HG03095 (cell line): ENCODE data around the gene NOTCH2NLA.
"Not testable (repeated sequence)": the region's sequence is repeated elsewhere in the genome, so short reads cannot be mapped to it uniquely, and the experiment has no call there.

Experiments used
- ATAC-seq: cut with Tn5 transposase; IDR thresholded peaks from one replicate; pipeline ENCODE4 v1.9.1; 2021; ENCODE audit warnings: moderate library complexity; ENCODE audit not compliant: unreplicated experiment

NOTCH2NLA gene

GRCh38 chr1:146228710-146229477 is at the start of gene NOTCH2NLA:
TSS of gene NOTCH2NLA (minus strand) at chr1:146229021. CDS start at chr1:146189337, 39,684 bp downstream.
- not testable (repeated sequence) for ATAC-seq

GRCh38 chr1:146278346-146278745 is 49.5 kb upstream of the NOTCH2NLA start:
- peak; percentile 58 for ATAC-seq

- not testable (repeated sequence) for ATAC-seq
These were observed 48.3 kb upstream of the NOTCH2NLA start for GRCh38 chr1:146277087-146277486.

- ATAC-seq = not testable (repeated sequence)
These were observed 45.3 kb upstream of the NOTCH2NLA start for GRCh38 chr1:146274083-146274482.

GRCh38 chr1:146273194-146273593 is 44.4 kb upstream of the NOTCH2NLA start:
- ATAC-seq = not testable (repeated sequence)

GRCh38 chr1:146272734-146273133 is 43.9 kb upstream of the NOTCH2NLA start:
- ATAC-seq = not testable (repeated sequence)

GRCh38 chr1:146271977-146272376 is 43.2 kb upstream of the NOTCH2NLA start:
- ATAC-seq = not testable (repeated sequence)

- not testable (repeated sequence) for ATAC-seq
These were observed 41.3 kb upstream of the NOTCH2NLA start for GRCh38 chr1:146270129-146270528.

- not testable (repeated sequence) for ATAC-seq
These were observed 37.4 kb upstream of the NOTCH2NLA start for GRCh38 chr1:146266179-146266748.

GRCh38 chr1:146264761-146265160 is 35.9 kb upstream of the NOTCH2NLA start:
- not testable (repeated sequence) for ATAC-seq

- ATAC-seq = not testable (repeated sequence)
These were observed 31.3 kb upstream of the NOTCH2NLA start for GRCh38 chr1:146260006-146260730.

GRCh38 chr1:146257992-146258552 is 29.3 kb upstream of the NOTCH2NLA start:
- ATAC-seq = not testable (repeated sequence)

GRCh38 chr1:146254569-146255197 is 25.9 kb upstream of the NOTCH2NLA start:
- ATAC-seq = not testable (repeated sequence)

- ATAC-seq = not testable (repeated sequence)
These were observed 24.5 kb upstream of the NOTCH2NLA start for GRCh38 chr1:146253249-146253855.

GRCh38 chr1:146251523-146251922 is 22.7 kb upstream of the NOTCH2NLA start:
- not testable (repeated sequence) for ATAC-seq

GRCh38 chr1:146248643-146249042 is 19.8 kb upstream of the NOTCH2NLA start:
- ATAC-seq = not testable (repeated sequence)

GRCh38 chr1:146236626-146237025 is 7.8 kb upstream of the NOTCH2NLA start:
- not testable (repeated sequence) for ATAC-seq

- not testable (repeated sequence) for ATAC-seq
These were observed 7.3 kb upstream of the NOTCH2NLA start for GRCh38 chr1:146236026-146236601.

- ATAC-seq = not testable (repeated sequence)
These were observed 608 bp downstream of the NOTCH2NLA start for GRCh38 chr1:146228144-146228682.

- ATAC-seq = not testable (repeated sequence)
These were observed 54.3 kb downstream of the NOTCH2NLA start for GRCh38 chr1:146174531-146174930.
